SH-SY5Y (cell line): Measurements from ENCODE around the gene L3MBTL3.
A peak's percentile ranks its signal among the peaks of the same experiment; 100 is the strongest.

Experiments
- GATA2 ChIP-seq: IDR thresholded peaks from 2 replicates; pipeline ENCODE4 v1.6.1; 2011; ENCODE audit warnings: mild to moderate bottlenecking, low read depth, low read length
- GATA3 ChIP-seq: IDR thresholded peaks from 2 replicates; pipeline ENCODE4 v1.6.1; 2011; ENCODE audit warnings: low read depth, mild to moderate bottlenecking, low read length, moderate library complexity

Gene L3MBTL3

DNA sequence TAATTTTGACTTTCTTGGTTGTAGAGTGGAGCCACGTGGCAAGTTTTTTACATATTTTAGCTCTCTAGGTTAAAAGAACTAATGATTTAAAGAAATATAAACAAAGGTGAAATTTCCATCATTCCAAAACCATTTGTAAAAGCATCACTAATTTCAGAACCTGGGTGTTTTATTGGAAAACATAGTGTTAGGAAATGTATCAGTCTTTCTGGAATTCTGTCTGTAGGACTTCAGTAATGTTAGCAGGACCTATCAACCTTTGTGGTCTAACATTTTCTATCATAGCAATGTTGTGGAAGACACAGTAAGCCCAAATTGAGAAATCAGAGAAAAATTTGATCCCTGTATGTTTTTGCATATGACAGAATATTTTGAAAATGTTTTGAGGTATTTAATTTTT is 28.3 kb downstream of the L3MBTL3 start:
- TF ChIP-seq GATA2 (no peak), GATA3 (no peak)

DNA sequence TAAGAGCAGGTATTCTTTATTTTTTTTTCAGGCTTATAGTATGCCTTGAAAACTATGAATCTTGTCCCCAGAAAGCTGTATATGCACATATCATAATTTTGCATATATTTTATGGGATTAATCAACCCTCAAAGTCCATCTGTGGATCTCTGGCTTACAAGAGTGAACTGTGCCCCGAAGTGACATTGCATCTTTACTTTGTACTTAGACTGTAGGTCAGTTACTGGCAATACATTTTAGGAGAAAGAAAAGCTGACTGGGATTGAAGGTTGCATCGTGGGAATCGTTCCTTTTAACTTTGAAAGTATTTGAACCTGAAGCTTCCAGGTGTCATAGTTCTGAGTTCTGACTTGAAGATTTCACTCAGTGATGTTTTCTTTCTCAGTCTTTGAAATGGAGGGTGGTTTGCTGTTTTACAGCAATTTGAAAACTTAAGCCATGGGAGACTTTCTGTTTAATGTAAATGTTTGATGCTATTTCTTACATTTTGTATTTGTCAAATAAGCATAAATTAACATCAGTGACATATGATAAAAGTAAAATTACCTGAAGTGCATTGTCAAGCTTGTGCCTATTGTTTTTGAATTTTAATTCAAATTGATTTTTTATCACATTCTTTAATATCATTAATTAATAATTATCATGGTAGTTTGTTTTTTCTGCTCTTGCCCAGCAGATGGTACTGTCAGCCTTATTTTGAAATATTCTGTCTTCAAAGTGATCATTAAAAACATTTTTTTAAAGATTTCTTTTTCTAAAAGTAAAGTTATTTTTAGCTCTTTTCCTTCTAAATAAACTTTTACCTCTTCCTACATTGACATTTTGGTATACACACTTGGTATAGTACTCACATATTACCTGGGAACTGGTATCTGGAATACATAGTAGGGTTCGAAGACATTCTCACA is 29.0 kb downstream of the L3MBTL3 start:
- TF ChIP-seq GATA2 = no peak
- no peak for TF ChIP-seq GATA3

DNA sequence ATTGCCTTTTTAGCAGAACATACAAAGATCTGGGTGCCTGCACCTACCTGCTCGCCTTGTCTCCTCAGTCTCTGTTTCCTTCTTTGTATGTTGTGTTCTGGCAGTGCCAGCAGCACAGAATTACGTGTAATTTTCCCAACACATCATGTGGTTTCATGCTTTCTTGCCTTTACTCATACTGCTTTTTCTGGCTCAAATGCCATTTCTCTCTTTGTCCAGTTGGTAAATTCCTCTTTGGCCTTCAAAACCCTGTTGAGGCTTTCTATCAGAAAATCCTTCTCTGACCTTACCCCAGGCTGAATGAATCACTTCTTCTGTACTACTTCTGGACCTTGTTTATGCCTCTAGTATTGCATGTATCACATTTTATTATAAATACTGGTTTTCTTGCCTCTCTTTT is 31.8 kb downstream of the L3MBTL3 start:
- TF ChIP-seq GATA2 (no peak), GATA3 (no peak)

DNA sequence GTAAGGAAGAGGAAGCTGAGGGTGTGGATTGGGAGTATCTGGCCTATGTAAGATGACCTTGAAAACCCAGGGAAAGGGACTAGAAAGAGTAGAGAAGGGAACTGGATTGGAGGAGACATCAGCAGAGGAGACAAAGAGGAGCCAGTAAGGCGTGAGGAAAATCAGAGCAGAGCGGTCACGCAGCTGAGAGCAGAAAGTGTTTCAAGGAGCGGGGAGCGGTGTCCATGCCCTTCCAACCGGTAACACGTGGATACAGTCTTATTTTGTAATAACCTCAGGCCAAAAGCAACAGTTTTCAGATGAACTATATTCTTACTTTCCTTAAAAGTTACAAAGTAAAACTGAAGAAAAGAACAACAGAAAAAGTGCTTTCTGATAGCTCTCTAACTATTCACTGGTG is 36.3 kb downstream of the L3MBTL3 start:
- TF ChIP-seq GATA2 = no peak
- TF ChIP-seq GATA3 = no peak

DNA sequence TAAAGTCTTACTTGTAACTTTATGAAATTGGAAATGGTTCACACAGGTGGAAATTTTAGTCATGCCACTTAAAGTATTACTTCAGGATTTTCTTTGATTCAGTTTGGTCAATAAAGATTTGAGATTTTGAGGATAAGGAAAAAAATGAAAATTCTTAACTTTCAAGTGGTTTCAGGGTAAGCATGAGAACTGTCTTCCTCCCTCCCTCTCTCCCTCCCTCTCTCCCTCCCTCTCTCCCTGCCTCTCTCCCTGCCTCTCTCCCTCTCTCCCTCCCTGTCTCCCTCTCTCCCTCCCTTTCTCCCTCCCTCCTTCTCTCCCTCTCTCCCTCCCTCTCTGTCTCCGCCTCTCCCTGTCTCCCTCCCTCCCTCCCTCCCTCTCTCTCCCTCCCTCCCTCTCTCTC is 36.9 kb downstream of the L3MBTL3 start:
- TF ChIP-seq GATA3 = no peak
- TF ChIP-seq GATA2 = no peak

DNA sequence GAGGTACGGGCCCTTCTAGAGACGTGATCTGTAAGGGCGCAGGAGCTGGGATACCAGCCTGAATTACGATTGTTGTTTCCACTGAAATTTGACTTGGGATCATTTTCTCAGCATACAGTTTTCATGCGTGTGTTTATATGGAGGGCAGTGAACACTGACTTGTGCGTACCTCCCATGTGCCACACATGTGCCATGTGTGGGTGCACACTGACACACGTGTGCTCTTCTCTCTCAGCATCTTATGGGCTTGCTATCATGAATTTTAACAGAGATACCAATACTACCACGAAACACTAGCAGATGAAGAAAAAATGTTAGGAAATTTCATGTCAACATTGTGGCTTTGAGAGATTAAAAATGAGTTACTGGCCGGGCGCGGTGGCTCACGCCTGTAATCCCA is 39.1 kb downstream of the L3MBTL3 start:
- TF ChIP-seq GATA3 (no peak), GATA2 (no peak)

DNA sequence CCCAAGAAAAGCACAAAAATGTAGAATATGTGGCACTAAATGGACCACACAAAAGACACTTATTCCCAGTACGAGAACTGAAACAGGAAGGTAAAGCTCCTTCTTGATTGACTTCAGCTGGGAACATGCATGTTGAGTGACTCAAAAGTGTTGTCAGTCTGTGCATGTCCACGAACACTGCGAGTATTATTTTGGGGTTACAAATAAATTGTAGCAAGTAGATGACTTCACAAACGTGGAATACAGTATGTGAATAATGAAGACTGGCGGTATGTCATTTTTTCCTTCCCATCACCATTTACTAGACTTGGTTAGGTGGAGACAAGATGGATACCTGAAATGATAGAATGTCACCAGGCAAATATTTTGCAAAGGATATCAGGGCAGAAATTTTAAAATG is 45.4 kb downstream of the L3MBTL3 start:
- no peak for TF ChIP-seq GATA2
- no peak for TF ChIP-seq GATA3

DNA sequence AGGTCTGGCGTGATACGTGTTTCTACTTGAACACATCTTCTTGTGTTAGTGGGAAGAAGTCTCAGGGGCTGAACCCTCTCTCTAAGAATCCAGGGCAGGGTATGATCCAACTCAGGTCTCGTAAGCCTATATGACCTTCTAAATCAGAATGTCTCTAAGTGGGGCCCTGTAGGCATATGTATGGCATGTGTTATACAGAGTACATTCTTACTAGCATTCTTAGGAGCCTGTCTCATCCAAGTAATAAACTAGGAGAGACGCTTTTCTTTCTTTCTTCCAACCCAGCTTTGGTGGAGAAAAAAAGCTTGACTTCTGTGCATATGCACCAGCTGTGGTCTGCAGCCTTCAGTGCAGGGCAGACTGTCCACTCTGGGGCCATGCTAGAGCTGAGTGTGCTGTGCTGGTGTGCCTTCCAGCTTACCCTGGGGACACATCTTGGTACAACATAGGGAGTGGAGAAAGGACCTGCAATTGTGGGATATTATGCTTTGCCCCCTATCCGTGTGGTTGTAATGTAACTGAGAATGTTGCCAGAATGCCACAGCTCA is 47.3 kb downstream of the L3MBTL3 start:
- TF ChIP-seq GATA3 = no peak
- TF ChIP-seq GATA2 = no peak

DNA sequence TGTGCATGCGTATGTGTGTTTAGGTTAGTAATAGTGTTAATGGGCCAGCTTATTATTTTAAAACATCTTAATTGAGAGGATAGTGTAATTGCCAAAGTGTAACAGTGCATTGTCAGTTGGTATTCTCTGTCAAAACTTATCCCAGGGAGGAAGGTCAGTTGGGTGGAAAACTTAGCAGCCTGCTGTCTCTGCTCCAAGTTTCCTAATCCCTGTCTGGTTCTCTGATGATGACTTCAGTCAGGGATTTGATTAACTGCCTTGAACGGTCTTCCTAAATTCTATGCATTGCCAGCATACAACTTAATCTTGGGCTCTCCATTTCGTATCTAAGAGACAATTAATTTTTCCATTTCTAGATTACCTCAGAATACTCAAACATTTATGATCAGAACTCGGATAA is 51.1 kb downstream of the L3MBTL3 start:
- TF ChIP-seq GATA3 = no peak
- no peak for TF ChIP-seq GATA2

DNA sequence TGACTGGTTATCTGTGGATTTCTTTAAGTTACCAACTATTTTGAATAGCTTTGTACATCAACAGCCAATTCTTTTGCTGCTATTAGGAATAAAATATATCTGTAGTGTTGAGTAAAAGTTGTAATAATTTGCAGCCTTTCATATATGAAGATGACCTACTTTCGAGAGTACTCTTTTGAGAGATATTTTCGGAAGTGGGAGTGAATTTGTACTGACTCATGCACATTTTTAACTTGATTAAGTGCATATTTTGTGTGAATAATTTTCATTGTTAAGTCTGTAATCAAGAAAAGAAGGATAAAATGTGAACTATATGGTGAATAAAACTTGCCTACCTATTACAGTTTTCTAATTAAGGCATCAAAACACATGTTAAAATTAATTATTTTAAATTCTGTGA is 51.9 kb downstream of the L3MBTL3 start:
- TF ChIP-seq GATA3 (no peak), GATA2 (no peak)

DNA sequence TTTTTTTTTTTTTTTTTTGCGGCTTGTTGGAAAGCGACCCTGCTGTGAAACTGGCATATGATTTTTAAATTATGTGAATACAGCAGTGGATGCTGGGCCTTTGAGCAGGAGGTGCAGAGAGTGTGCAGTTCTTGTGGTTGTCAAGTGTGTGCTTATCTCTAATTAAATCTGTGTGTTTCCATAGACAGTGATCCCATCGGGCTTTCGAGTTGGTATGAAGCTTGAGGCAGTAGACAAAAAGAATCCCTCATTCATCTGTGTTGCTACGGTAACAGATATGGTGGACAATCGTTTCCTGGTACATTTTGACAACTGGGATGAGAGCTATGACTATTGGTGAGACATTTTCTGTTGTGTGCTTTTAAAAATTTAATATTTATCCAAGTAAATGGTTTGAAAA is 52.4 kb downstream of the L3MBTL3 start:
- TF ChIP-seq GATA2 (0 out of 2 replicates have a peak, but pooled peaks have one; percentile 11), GATA3 (no peak)

DNA sequence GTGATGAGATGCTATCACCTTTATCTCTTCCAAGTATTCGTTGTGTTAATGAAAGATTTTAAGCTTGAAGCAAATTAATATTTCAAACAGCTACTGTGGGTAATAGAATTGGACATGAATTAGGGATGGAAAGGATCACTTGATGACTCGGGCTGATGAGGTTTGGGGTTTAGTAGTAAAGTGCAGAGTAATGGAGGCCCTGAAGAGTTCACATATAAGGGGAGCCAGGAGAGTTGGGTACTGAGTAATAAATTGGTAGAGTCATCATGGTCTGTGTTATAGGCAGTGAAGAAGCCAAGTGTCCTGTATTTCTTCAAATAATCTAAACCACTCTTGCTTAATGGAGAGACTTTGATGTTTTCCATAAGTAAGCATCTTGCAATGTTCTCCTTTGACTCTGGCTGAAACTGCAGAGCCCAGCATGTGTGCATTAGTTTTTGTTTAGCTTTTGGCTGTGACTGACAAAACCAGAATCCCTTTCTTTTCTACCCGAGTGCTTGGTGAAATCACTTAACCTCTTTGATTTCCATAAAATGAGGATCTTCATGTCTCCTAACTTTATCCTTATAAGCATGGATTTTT is 57.6 kb downstream of the L3MBTL3 start:
- TF ChIP-seq GATA2 (no peak), GATA3 (no peak)

DNA sequence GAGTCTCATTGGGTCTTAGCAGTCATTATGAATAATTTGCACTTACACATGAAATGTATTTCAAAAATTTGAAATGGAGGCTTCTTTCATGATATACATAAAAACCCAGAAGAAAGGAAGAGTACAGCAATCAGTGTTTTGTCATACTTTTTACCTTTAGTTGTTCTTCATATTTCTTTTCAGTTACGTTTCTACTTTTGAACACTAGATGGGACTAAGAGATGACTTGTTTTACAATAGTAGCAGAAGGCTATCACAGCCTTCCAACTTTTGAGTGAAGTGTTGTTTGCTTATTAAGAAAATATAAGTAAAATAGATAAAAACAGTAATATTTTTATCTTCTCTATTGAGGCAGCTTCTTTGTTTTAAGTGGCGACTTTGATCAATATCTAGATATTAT is 58.1 kb downstream of the L3MBTL3 start:
- no peak for TF ChIP-seq GATA2
- no peak for TF ChIP-seq GATA3

DNA sequence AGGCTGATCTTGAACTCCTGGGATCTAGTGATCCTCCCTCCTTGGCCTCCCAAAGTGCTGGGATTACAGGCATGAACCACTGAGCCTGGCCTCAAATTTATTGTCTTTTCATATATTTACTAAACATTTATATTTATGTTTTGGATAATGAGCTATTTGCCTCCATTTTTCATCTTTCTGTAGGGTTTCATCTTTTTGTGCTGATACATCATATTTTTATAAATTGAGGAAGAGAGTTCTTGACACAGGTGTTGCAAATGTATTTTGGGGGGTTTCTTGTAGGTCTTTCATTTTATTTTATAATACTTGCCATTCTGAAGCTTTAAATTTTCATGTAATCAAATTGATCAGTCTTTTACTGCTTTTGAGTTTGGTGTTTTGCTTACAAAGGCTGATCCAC is 72.4 kb downstream of the L3MBTL3 start:
- TF ChIP-seq GATA3 = no peak
- TF ChIP-seq GATA2 = no peak

DNA sequence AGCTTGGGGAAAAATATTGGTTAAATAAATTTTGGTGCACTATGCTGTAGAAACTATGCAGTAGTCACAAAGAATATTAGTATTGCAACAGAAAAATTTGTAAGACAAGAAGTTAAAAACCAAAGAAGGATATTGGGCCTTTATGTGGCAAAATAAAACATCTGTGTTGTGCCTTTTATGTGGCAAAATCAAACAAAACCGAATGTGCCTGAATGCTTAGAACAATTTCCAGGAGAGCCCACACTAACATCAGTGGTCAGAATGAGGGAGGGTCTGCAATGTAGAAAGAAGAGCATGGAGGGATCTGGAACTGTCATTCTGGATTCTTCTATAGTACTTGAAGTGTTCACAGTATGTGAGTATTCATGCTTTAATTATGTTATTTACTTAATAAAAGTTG is 75.2 kb downstream of the L3MBTL3 start:
- TF ChIP-seq GATA2 = no peak
- TF ChIP-seq GATA3 = no peak

DNA sequence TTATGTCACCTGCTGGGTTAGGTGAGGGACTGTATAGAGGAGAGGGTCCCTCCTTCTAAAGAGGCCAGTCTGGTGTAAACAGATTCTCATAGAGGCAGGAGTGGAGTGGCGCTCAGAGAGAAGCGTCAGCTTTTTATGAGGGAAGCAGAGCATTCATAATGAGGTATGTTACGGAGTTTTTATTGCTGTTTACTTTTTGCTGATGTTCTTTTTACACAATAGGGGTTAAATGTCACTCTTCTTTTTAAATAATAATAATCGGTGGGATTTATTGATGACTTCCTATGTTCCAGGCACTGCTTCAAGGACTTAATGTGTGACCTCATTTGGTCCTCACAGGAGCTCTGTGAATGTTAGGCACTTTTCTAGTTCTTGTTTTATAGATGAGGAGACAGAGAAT is 79.9 kb downstream of the L3MBTL3 start:
- TF ChIP-seq GATA2 (no peak), GATA3 (no peak)
